Trophoblast cell (in vitro differentiated cells and primary cell): ENCODE results near the gene CLNK.

Experiments
- DNase-seq, 2 donors: peaks; one replicate each; pipeline ENCODE4 v3.0.0-alpha.2; 2016
- H2AFZ ChIP-seq: 2 replicates; pipeline ENCODE4 v1.6.1; 2013; ENCODE audit warnings: low read length, moderate library complexity, mild to moderate bottlenecking; ENCODE audit not compliant: insufficient read depth, poor library complexity
- H2AK5ac ChIP-seq: 2 replicates; pipeline ENCODE4 v1.6.1; 2013; ENCODE audit warnings: mild to moderate bottlenecking, low read length
- H2BK120ac ChIP-seq: 2 replicates; pipeline ENCODE4 v1.6.1; 2013; ENCODE audit warnings: low read length, mild to moderate bottlenecking, moderate library complexity; ENCODE audit not compliant: insufficient read depth, poor library complexity
- H2BK12ac ChIP-seq: 2 replicates; pipeline ENCODE4 v1.6.1; 2013; ENCODE audit warnings: mild to moderate bottlenecking, low read length, moderate library complexity
- H2BK5ac ChIP-seq: 2 replicates; pipeline ENCODE4 v1.6.1; 2013; ENCODE audit warnings: low read length, low read depth, moderate library complexity, mild to moderate bottlenecking; ENCODE audit not compliant: poor library complexity
- H3K14ac ChIP-seq: 2 replicates; pipeline ENCODE4 v1.6.1; 2013; ENCODE audit warnings: mild to moderate bottlenecking, low read length
- H3K18ac ChIP-seq: 2 replicates; pipeline ENCODE4 v1.6.1; 2013; ENCODE audit warnings: mild to moderate bottlenecking, low read length
- H3K23ac ChIP-seq: 2 replicates; pipeline ENCODE4 v1.6.1; 2013; ENCODE audit warnings: low read length
- H3K27ac ChIP-seq: 2 replicates; pipeline ENCODE4 v1.5.1; 2013; ENCODE audit warnings: low read depth, mild to moderate bottlenecking, inconsistent platforms, low read length, moderate library complexity
- H3K27me3 ChIP-seq: 2 replicates; pipeline ENCODE4 v1.6.1; 2013; ENCODE audit warnings: inconsistent platforms, mild to moderate bottlenecking, low read length, moderate library complexity; ENCODE audit not compliant: insufficient read depth
- H3K36me3 ChIP-seq, 2 experiments: 1 replicate in 1 of 2; 2 replicates in 1 of 2; pipeline ENCODE4 v1.6.1; 2013; ENCODE audit warnings: low read length in 2 of 2, mild to moderate bottlenecking in 2 of 2, moderate library complexity in 1 of 2; ENCODE audit not compliant: insufficient read depth in 2 of 2, control insufficient read depth in 1 of 2
- H3K4ac ChIP-seq: 2 replicates; pipeline ENCODE4 v1.6.1; 2013; ENCODE audit warnings: low read depth, mild to moderate bottlenecking, low read length, moderate library complexity
- H3K4me1 ChIP-seq, 2 experiments: 1 replicate in 1 of 2; 2 replicates in 1 of 2; pipeline ENCODE4 v1.6.1; 2013; ENCODE audit warnings: low read length in 2 of 2, mild to moderate bottlenecking in 2 of 2, moderate library complexity in 1 of 2; ENCODE audit not compliant: insufficient read depth in 2 of 2, control insufficient read depth in 1 of 2
- H3K4me2 ChIP-seq: 2 replicates; pipeline ENCODE4 v1.6.1; 2013; ENCODE audit warnings: inconsistent platforms, mild to moderate bottlenecking, low read length, moderate library complexity
- H3K4me3 ChIP-seq: 2 replicates; pipeline ENCODE4 v1.5.1; 2013; ENCODE audit warnings: mild to moderate bottlenecking, low read depth, low read length, inconsistent platforms
- H3K79me1 ChIP-seq: one replicate; pipeline ENCODE4 v1.6.1; 2013; ENCODE audit warnings: low read length
- H3K79me2 ChIP-seq: 2 replicates; pipeline ENCODE4 v1.6.1; 2013; ENCODE audit warnings: low read length, mild to moderate bottlenecking; ENCODE audit not compliant: control insufficient read depth, insufficient read depth, poor library complexity
- H3K9ac ChIP-seq: 2 replicates; pipeline ENCODE4 v1.6.1; 2013; ENCODE audit warnings: mild to moderate bottlenecking, low read length
- H3K9me3 ChIP-seq: 2 replicates; pipeline ENCODE4 v1.6.1; 2013; ENCODE audit warnings: low read depth, mild to moderate bottlenecking, control low read depth, inconsistent platforms, low read length; ENCODE audit not compliant: insufficient read depth
- H4K12ac ChIP-seq: 2 replicates; pipeline ENCODE4 v1.6.1; 2013; ENCODE audit warnings: low read depth, mild to moderate bottlenecking, low read length, moderate library complexity
- H4K8ac ChIP-seq: 2 replicates; pipeline ENCODE4 v1.6.1; 2013; ENCODE audit warnings: low read depth, mild to moderate bottlenecking, low read length, moderate library complexity
- H4K91ac ChIP-seq: one replicate; pipeline ENCODE4 v1.6.1; 2013; ENCODE audit warnings: low read depth, mild to moderate bottlenecking, low read length, moderate library complexity
- WGBS: extraction: QIAGEN DNeasy Blood & Tissue Kit; methylation state at CpG from one replicate; pipeline ENCODE4 v1.1.7; 2013; ENCODE audit warnings: missing lambda C conversion rate; ENCODE audit not compliant: insufficient read length, insufficient coverage; ENCODE audit errors: extremely low coverage; 5-methylcytosine and 5-hydroxymethylcytosine counted together

Gene CLNK

GRCh38 chr4:10667701-10668326, 16.8 kb downstream of the CLNK start:
- H2BK5ac ChIP-seq = no peak overlapping the region

GRCh38 chr4:10666616-10667015, 18.0 kb downstream of the CLNK start:
- no CpG with 5 or more reads among the region's 6 CpGs for WGBS
- no peak overlapping the region for H4K12ac ChIP-seq
- no peak overlapping the region for H3K27ac ChIP-seq

More at GRCh38 chr4:10667701-10668326, 16.8 kb downstream of the CLNK start:
- no peak overlapping the region for H2AFZ ChIP-seq
- H3K9me3 ChIP-seq = peaks cover 2% of the 10 kb centered on the region
- no CpG with 5 or more reads among the region's 10 CpGs for whole genome bisulfite sequencing
- H3K79me1 ChIP-seq = no peaks in the 10 kb centered on the region
- H3K18ac ChIP-seq = no peak overlapping the region
- H3K27ac ChIP-seq = no peak overlapping the region
- H4K12ac ChIP-seq = no peak overlapping the region
- H3K4me1 ChIP-seq = no peaks in the 10 kb centered on the region
- H3K4me3 ChIP-seq = no peak overlapping the region
- H3K79me2 ChIP-seq = no peaks in the 10 kb centered on the region
- H2AK5ac ChIP-seq = no peak overlapping the region
- no peak overlapping the region for H3K23ac ChIP-seq
- H2BK120ac ChIP-seq = no peak overlapping the region
- H2BK12ac ChIP-seq = no peak overlapping the region
- H3K36me3 ChIP-seq = no peaks in the 10 kb centered on the region
- no peaks in the 10 kb centered on the region for H3K27me3 ChIP-seq
- DNase-seq = no peak
- no peak overlapping the region for H3K9ac ChIP-seq
- H4K91ac ChIP-seq = no peak overlapping the region
- H4K8ac ChIP-seq = no peak overlapping the region
- no peak overlapping the region for H3K14ac ChIP-seq
- H3K4me2 ChIP-seq = no peak overlapping the region
- no peak overlapping the region for H3K4ac ChIP-seq

DNA sequence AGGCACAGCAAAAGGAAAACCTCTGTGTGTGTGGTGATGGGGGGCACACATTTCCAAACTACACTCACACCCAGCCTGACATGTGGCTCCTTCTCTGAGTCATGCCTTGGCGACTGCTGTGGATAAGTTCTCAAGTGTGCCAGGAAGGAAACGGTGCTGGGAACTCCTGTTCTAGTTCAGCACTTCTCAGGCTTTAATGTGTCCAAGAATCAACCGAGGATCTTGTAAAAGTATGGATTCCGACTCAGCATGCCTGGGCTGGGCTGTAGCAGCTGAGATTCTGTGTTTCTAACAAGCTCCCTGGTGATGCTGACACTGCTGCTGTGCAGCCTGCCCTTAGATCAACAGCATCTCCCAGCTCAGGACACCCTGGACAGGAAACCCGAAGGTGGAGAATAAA, 20.2 kb downstream of the CLNK start:
- H3K9ac ChIP-seq = no peak overlapping the region
- no peak overlapping the region for H3K4me2 ChIP-seq
- no peaks in the 10 kb centered on the region for H3K36me3 ChIP-seq
- H3K79me1 ChIP-seq = no peaks in the 10 kb centered on the region
- H4K8ac ChIP-seq = no peak overlapping the region
- H3K4me3 ChIP-seq = no peak overlapping the region
- DNase-seq = no peak
- no peak overlapping the region for H4K91ac ChIP-seq
- no peak overlapping the region for H2BK120ac ChIP-seq
- no peak overlapping the region for H3K4ac ChIP-seq
- H2BK5ac ChIP-seq = no peak overlapping the region
- no peak overlapping the region for H3K27ac ChIP-seq
- no CpG with 5 or more reads among the region's 5 CpGs for WGBS
- no peak overlapping the region for H3K18ac ChIP-seq
- H3K9me3 ChIP-seq = peaks cover 2% of the 10 kb centered on the region
- no peak overlapping the region for H2BK12ac ChIP-seq
- H2AK5ac ChIP-seq = no peak overlapping the region
- H4K12ac ChIP-seq = no peak overlapping the region
- H2AFZ ChIP-seq = no peak overlapping the region
- no peaks in the 10 kb centered on the region for H3K79me2 ChIP-seq
- H3K4me1 ChIP-seq = no peaks in the 10 kb centered on the region
- no peak overlapping the region for H3K14ac ChIP-seq
- no peak overlapping the region for H3K23ac ChIP-seq
- H3K27me3 ChIP-seq = no peaks in the 10 kb centered on the region

More at GRCh38 chr4:10666616-10667015, 18.0 kb downstream of the CLNK start:
- Histone ChIP-seq H4K8ac (no peak overlapping the region), H3K36me3 (no peaks in the 10 kb centered on the region), H3K9ac (no peak overlapping the region), H3K4me3 (no peak overlapping the region), H3K79me2 (no peaks in the 10 kb centered on the region), H3K79me1 (no peaks in the 10 kb centered on the region), H2AK5ac (no peak overlapping the region), H3K14ac (no peak overlapping the region), H3K4ac (no peak overlapping the region), H2BK120ac (no peak overlapping the region), H2AFZ (no peak overlapping the region), H3K18ac (no peak overlapping the region), H3K9me3 (peaks cover 2% of the 10 kb centered on the region), H3K4me2 (no peak overlapping the region), H3K27me3 (no peaks in the 10 kb centered on the region), H3K23ac (no peak overlapping the region), H3K4me1 (no peaks in the 10 kb centered on the region), H4K91ac (no peak overlapping the region), H2BK5ac (no peak overlapping the region), H2BK12ac (no peak overlapping the region)
- no peak for DNase-seq

DNA sequence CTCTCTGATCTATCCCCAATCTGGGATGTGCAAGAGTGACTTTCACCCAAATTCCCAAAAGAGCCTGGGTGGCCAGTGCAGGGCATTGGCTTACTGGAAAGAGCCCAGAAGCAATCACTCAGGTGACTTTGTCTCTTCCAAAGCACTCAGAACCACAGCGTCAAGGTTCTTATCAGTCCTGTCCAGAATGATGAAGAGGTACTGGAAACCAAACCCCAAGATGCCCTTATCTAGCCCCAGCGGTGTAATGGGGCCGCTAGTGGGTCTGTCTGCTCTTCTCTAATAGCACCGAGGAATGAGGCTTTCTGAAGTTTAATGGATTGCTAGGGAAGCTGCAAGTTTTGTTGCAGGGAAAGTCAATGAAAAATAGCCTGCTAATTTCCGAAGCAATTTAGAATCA, 21.6 kb downstream of the CLNK start:
- Histone ChIP-seq H2AFZ (no peak overlapping the region), H3K4me2 (no peak overlapping the region), H3K14ac (no peak overlapping the region), H4K91ac (no peak overlapping the region), H3K79me1 (no peaks in the 10 kb centered on the region), H3K18ac (no peak overlapping the region), H2AK5ac (no peak overlapping the region), H3K4me3 (no peak overlapping the region), H2BK12ac (no peak overlapping the region), H4K8ac (no peak overlapping the region), H3K79me2 (no peaks in the 10 kb centered on the region), H3K27ac (no peak overlapping the region), H3K9ac (no peak overlapping the region), H3K23ac (no peak overlapping the region), H3K4me1 (peaks cover 0 to 5% of the 10 kb centered on the region in 2 experiments), H2BK120ac (no peak overlapping the region), H4K12ac (no peak overlapping the region), H2BK5ac (no peak overlapping the region), H3K36me3 (no peaks in the 10 kb centered on the region), H3K27me3 (no peaks in the 10 kb centered on the region), H3K4ac (no peak overlapping the region), H3K9me3 (peaks cover 2% of the 10 kb centered on the region)
- DNase-seq = no peak
- no CpG with 5 or more reads among the region's 5 CpGs for WGBS
